HG02981 (cell line): ENCODE results near the gene CD276.
"Not testable (repeated sequence)": the region's sequence is repeated elsewhere in the genome, so short reads cannot be mapped to it uniquely, and the experiment has no call there.

Source experiments
- ATAC-seq: cut with Tn5 transposase; IDR thresholded peaks from one replicate; pipeline ENCODE4 v1.9.1; 2021; ENCODE audit warnings: mild to moderate bottlenecking, moderate library complexity; ENCODE audit not compliant: unreplicated experiment

The CD276 gene

GRCh38 chr15:73683777-73684580, at the start of gene CD276:
Gene CD276, plus strand, starts transcription at chr15:73684383. Its CDS starts 15,257 bp downstream, at chr15:73699640.
- ATAC-seq = no peak

GRCh38 chr15:73637527-73637926, 46.7 kb upstream of the CD276 start:
- no peak for ATAC-seq

GRCh38 chr15:73639464-73639863, 44.7 kb upstream of the CD276 start:
- not testable (repeated sequence) for ATAC-seq

GRCh38 chr15:73647259-73648013, 36.7 kb upstream of the CD276 start:
- no peak for ATAC-seq

GRCh38 chr15:73648014-73648295, 36.2 kb upstream of the CD276 start:
- ATAC-seq = no peak

- ATAC-seq = no peak
Observed at GRCh38 chr15:73650416-73651126, 33.6 kb upstream of the CD276 start.

GRCh38 chr15:73654659-73655058, 29.5 kb upstream of the CD276 start:
- ATAC-seq = no peak

- no peak for ATAC-seq
Observed at GRCh38 chr15:73655724-73656123, 28.5 kb upstream of the CD276 start.

GRCh38 chr15:73658645-73659044, 25.5 kb upstream of the CD276 start:
- ATAC-seq = no peak

GRCh38 chr15:73660455-73660854, 23.7 kb upstream of the CD276 start:
- ATAC-seq = no peak

GRCh38 chr15:73674587-73674986, 9.6 kb upstream of the CD276 start:
- ATAC-seq = no peak

- no peak for ATAC-seq
Observed at GRCh38 chr15:73677146-73677607, 7.0 kb upstream of the CD276 start.

- ATAC-seq = no peak
Observed at GRCh38 chr15:73677733-73678132, 6.5 kb upstream of the CD276 start.

- ATAC-seq = no peak
Observed at GRCh38 chr15:73678498-73678897, 5.7 kb upstream of the CD276 start.

GRCh38 chr15:73679180-73679579, 5.0 kb upstream of the CD276 start:
- ATAC-seq = no peak

GRCh38 chr15:73679964-73680363, 4.2 kb upstream of the CD276 start:
- ATAC-seq = no peak

- no peak for ATAC-seq
Observed at GRCh38 chr15:73680549-73680948, 3.6 kb upstream of the CD276 start.

GRCh38 chr15:73681063-73681462, 3.1 kb upstream of the CD276 start:
- ATAC-seq = no peak

- no peak for ATAC-seq
Observed at GRCh38 chr15:73681856-73682599, 2.2 kb upstream of the CD276 start.

GRCh38 chr15:73682600-73683090, 1.5 kb upstream of the CD276 start:
- no peak for ATAC-seq

GRCh38 chr15:73683257-73683776, 866 bp upstream of the CD276 start:
- ATAC-seq = no peak
